WTC11 (cell line): ENCODE results near the gene TRA2A. TPM values are rescaled to one million over a fixed set of nuclear protein-coding genes. Genes with fewer than 3 reads are reported as not detected.

ENCODE experiments used
- ATAC-seq: fragments of 200-7000 bp; cut with Tn5 transposase; 2 replicates; pipeline ENCODE4 v1.10.0; 2021; ENCODE audit warnings: mild to moderate bottlenecking, moderate library complexity
- CTCF ChIA-PET: fragments of 300-600 bp; sonication (Branson Sonifier 250); formaldehyde crosslinking; loops from one replicate; lab custom pipeline; 2021; ENCODE audit warnings: antibody characterized with exemption; lab: Charles Lee
- POLR2A ChIA-PET: fragments of 350-600 bp; sonication (Branson Sonifier 250); formaldehyde crosslinking; loops from one replicate; lab custom pipeline; 2021; ENCODE audit warnings: antibody characterized with exemption; lab: Charles Lee
- DNase-seq: peaks from one replicate; pipeline ENCODE4 v3.0.0; 2021; ENCODE audit warnings: low spot score
- H3K27ac Mint-ChIP-seq: 2 replicates; pipeline ENCODE4 v1.8.0; 2021; ENCODE audit warnings: mixed read lengths
- H3K27me3 Mint-ChIP-seq: 2 replicates; pipeline ENCODE4 v1.8.0; 2021; ENCODE audit warnings: low read depth, mild to moderate bottlenecking, moderate library complexity, mixed read lengths
- H3K36me3 Mint-ChIP-seq: 2 replicates; pipeline ENCODE4 v1.8.0; 2021; ENCODE audit warnings: mixed read lengths
- H3K4me1 Mint-ChIP-seq: 2 replicates; pipeline ENCODE4 v1.8.0; 2022; ENCODE audit warnings: mixed read lengths
- H3K4me3 Mint-ChIP-seq: 2 replicates; pipeline ENCODE4 v1.8.0; 2021; ENCODE audit warnings: mild to moderate bottlenecking, moderate library complexity, mixed read lengths
- H3K9me3 Mint-ChIP-seq: 2 replicates; pipeline ENCODE4 v1.8.0; 2021; ENCODE audit warnings: mixed read lengths
- ATF1 ChIP-seq: sonication (generic); formaldehyde crosslinking; IDR thresholded peaks from 2 replicates; pipeline ENCODE4 v1.8.1; 2023; ENCODE audit warnings: mild to moderate bottlenecking, moderate library complexity, missing genetic modification reagents
- CREB1 ChIP-seq: sonication (generic); formaldehyde crosslinking; IDR thresholded peaks from 2 replicates; pipeline ENCODE4 v1.8.0; 2023; ENCODE audit warnings: mild to moderate bottlenecking, missing genetic modification reagents
- EMX1 ChIP-seq: fragments of 250-450 bp; sonication (Bioruptor Pico); IDR thresholded peaks from 2 replicates; pipeline ENCODE4 v1.8.0; 2021; ENCODE audit warnings: mild to moderate bottlenecking
- ETV6 ChIP-seq: sonication (generic); formaldehyde crosslinking; IDR thresholded peaks from 2 replicates; pipeline ENCODE4 v1.8.1; 2022; ENCODE audit warnings: mild to moderate bottlenecking, missing genetic modification reagents
- JAZF1 ChIP-seq: fragments of 250-450 bp; sonication (Bioruptor Pico); IDR thresholded peaks from 2 replicates; pipeline ENCODE4 v1.9.0; 2021; ENCODE audit warnings: moderate library complexity, mild to moderate bottlenecking, inconsistent platforms
- JUN ChIP-seq: sonication (generic); formaldehyde crosslinking; IDR thresholded peaks from 2 replicates; pipeline ENCODE4 v1.8.0; 2023; ENCODE audit warnings: mild to moderate bottlenecking, missing genetic modification reagents
- MAX ChIP-seq: sonication (generic); formaldehyde crosslinking; IDR thresholded peaks from 2 replicates; pipeline ENCODE4 v1.8.0; 2022; ENCODE audit warnings: mild to moderate bottlenecking, missing genetic modification reagents
- NFATC4 ChIP-seq: fragments of 250-450 bp; sonication (Bioruptor Pico); IDR thresholded peaks from 2 replicates; pipeline ENCODE4 v1.9.0; 2021; ENCODE audit warnings: mild to moderate bottlenecking
- NR3C1 ChIP-seq: sonication (generic); formaldehyde crosslinking; conservative IDR thresholded peaks from 2 replicates; pipeline ENCODE4 v1.8.1; 2023; ENCODE audit warnings: low read depth, mild to moderate bottlenecking, missing genetic modification reagents
- PREB ChIP-seq: sonication (generic); formaldehyde crosslinking; IDR thresholded peaks from 2 replicates; pipeline ENCODE4 v1.8.1; 2022; ENCODE audit warnings: mild to moderate bottlenecking, missing genetic modification reagents, moderate library complexity, borderline replicate concordance
- RELA ChIP-seq: sonication (generic); formaldehyde crosslinking; IDR thresholded peaks from 2 replicates; pipeline ENCODE4 v1.8.1; 2022; ENCODE audit warnings: missing genetic modification reagents, mild to moderate bottlenecking, borderline replicate concordance
- SMAD3 ChIP-seq: sonication (generic); formaldehyde crosslinking; IDR thresholded peaks from 2 replicates; pipeline ENCODE4 v1.8.0; 2022; ENCODE audit warnings: missing genetic modification reagents, mild to moderate bottlenecking, borderline replicate concordance
- SMAD4 ChIP-seq: sonication (generic); formaldehyde crosslinking; IDR thresholded peaks from 2 replicates; pipeline ENCODE4 v1.8.0; 2022; ENCODE audit warnings: mild to moderate bottlenecking, missing genetic modification reagents
- TP53 ChIP-seq: sonication (generic); formaldehyde crosslinking; IDR thresholded peaks from 2 replicates; pipeline ENCODE4 v1.8.1; 2023; ENCODE audit warnings: mild to moderate bottlenecking, missing genetic modification reagents
- ZBTB21 ChIP-seq: sonication (generic); formaldehyde crosslinking; IDR thresholded peaks from 2 replicates; pipeline ENCODE4 v1.8.1; 2023; ENCODE audit warnings: mild to moderate bottlenecking, missing genetic modification reagents, borderline replicate concordance
- ZBTB43 ChIP-seq: sonication (generic); formaldehyde crosslinking; IDR thresholded peaks from 2 replicates; pipeline ENCODE4 v1.8.1; 2023; ENCODE audit warnings: mild to moderate bottlenecking, missing genetic modification reagents
- ZNF138 ChIP-seq: sonication (generic); formaldehyde crosslinking; conservative IDR thresholded peaks from 2 replicates; pipeline ENCODE4 v1.8.1; 2022; ENCODE audit warnings: mild to moderate bottlenecking, moderate library complexity, missing genetic modification reagents
- ZNF281 ChIP-seq: sonication (generic); formaldehyde crosslinking; IDR thresholded peaks from 2 replicates; pipeline ENCODE4 v1.8.0; 2023; ENCODE audit warnings: mild to moderate bottlenecking, missing genetic modification reagents
- total RNA-seq: library from RNA; stranded (reverse); gene quantifications from 3 replicates; pipeline ENCODE4 v1.2.3, GENCODE V29; 2021
- TF ChIP-seq, protein P1 (sequence below): sonication (generic); formaldehyde crosslinking; IDR thresholded peaks from 2 replicates; pipeline ENCODE4 v1.8.0; 2022; ENCODE audit warnings: mild to moderate bottlenecking, missing genetic modification reagents
- TF ChIP-seq, protein P2 (sequence below): sonication (generic); formaldehyde crosslinking; IDR thresholded peaks from 2 replicates; pipeline ENCODE4 v1.8.1; 2023; ENCODE audit warnings: mild to moderate bottlenecking, missing genetic modification reagents, borderline replicate concordance

TRA2A gene
- total RNA-seq, 1 experiment from 2014 or later, result 110 TPM

DNA sequence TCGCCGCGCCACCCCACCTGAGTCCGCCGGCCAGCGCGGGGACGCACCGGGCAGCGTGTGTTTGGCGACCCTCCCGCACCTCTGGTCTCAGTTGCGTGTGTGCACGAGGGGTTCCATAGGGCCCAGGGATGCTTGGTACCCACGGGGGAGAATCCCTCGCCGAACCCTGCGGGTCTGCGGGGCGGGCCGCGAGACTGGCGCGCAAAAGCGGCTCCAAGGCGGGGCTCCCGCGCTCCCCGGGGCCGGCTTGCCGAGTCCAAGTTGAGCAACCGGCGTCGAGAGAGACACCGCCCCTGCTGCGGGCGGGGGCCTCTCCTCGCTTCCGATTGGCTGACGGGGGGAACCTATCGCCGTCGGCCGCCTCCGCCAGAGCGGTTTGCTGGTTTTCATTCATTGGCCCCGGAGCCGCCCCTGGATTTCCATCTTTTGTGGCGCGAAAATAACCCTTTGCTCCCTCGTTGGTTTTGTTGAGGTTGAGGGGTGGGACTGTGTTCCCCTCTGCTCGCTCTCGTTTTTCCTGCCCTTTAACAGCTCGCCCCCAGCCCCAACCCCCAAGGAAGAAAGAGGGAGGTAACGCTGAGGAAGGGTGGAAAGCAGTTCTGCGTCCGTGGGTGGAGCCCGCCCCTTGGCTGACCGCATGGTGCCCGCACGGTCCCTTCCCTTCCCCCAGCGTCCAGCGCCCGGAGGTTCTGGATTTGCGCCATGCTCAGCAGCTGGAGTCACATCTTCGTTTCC lies 57.5 kb downstream of the TRA2A start (continued):
- TF ChIP-seq, protein P1, sequence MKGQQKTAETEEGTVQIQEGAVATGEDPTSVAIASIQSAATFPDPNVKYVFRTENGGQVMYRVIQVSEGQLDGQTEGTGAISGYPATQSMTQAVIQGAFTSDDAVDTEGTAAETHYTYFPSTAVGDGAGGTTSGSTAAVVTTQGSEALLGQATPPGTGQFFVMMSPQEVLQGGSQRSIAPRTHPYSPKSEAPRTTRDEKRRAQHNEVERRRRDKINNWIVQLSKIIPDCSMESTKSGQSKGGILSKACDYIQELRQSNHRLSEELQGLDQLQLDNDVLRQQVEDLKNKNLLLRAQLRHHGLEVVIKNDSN (CRISPR knock-in tag), result peak; percentile 53
- TF ChIP-seq, protein P2, sequence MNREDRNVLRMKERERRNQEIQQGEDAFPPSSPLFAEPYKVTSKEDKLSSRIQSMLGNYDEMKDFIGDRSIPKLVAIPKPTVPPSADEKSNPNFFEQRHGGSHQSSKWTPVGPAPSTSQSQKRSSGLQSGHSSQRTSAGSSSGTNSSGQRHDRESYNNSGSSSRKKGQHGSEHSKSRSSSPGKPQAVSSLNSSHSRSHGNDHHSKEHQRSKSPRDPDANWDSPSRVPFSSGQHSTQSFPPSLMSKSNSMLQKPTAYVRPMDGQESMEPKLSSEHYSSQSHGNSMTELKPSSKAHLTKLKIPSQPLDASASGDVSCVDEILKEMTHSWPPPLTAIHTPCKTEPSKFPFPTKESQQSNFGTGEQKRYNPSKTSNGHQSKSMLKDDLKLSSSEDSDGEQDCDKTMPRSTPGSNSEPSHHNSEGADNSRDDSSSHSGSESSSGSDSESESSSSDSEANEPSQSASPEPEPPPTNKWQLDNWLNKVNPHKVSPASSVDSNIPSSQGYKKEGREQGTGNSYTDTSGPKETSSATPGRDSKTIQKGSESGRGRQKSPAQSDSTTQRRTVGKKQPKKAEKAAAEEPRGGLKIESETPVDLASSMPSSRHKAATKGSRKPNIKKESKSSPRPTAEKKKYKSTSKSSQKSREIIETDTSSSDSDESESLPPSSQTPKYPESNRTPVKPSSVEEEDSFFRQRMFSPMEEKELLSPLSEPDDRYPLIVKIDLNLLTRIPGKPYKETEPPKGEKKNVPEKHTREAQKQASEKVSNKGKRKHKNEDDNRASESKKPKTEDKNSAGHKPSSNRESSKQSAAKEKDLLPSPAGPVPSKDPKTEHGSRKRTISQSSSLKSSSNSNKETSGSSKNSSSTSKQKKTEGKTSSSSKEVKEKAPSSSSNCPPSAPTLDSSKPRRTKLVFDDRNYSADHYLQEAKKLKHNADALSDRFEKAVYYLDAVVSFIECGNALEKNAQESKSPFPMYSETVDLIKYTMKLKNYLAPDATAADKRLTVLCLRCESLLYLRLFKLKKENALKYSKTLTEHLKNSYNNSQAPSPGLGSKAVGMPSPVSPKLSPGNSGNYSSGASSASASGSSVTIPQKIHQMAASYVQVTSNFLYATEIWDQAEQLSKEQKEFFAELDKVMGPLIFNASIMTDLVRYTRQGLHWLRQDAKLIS, result peak; percentile 90; the same call in 1 of the 2 replicates
- TF ChIP-seq ZBTB43 (CRISPR knock-in tag) (0 out of 2 replicates have a peak, but pooled peaks have one; percentile 18), PREB (CRISPR knock-in tag) (peak; percentile 87; the same call in 1 of the 2 replicates), NR3C1 (no peak), JAZF1 (CRISPR knock-in tag) (no peak), ZNF281 (CRISPR knock-in tag) (peak; percentile 88), SMAD4 (CRISPR knock-in tag) (0 out of 2 replicates have a peak, but pooled peaks have one; percentile 80), JUN (peak; percentile 75; the same call in 1 of the 2 replicates), ZBTB21 (CRISPR knock-in tag) (no peak; the same call in 1 of the 2 replicates), NFATC4 (0 out of 2 replicates have a peak, but pooled peaks have one; percentile 38), CREB1 (CRISPR knock-in tag) (peak; percentile 80), RELA (CRISPR knock-in tag) (peak; percentile 82; the same call in 1 of the 2 replicates), SMAD3 (CRISPR knock-in tag) (peak; percentile 58; the same call in 1 of the 2 replicates), MAX (CRISPR knock-in tag) (peak; percentile 94), ZNF138 (no peak; the same call in 1 of the 2 replicates)

DNA sequence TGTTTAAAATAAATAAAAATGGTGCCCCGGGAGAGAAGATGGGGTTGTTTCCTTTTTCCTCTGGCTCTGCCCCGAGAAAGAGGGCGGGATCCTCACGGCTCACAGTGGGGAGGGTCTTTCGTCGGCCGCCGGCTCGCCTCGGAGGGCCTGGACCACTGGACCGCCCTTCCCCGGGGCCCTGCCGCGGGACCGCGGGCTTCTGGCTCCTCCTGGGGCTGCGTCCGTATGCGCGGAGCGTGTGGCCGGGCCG lies 58.0 kb downstream of the TRA2A start:
- ATAC-seq, result peak; percentile 7
- POLR2A ChIA-PET, result interaction anchor here (1.5 kb wide), 1 partner anchor 11 kb away, joined by 5 read pairs; no protein-coding TSS in a partner anchor
- H3K4me1 Mint-ChIP-seq, result peaks cover 29% of the 10 kb centered on the region
- peak overlapping the region; percentile 98 for H3K4me3 Mint-ChIP-seq
- DNase-seq, result peak; percentile 63
- H3K36me3 Mint-ChIP-seq, result peaks cover 3% of the 10 kb centered on the region; the same call in 1 of the 2 replicates
- H3K27me3 Mint-ChIP-seq, result no peaks in the 10 kb centered on the region
- no peaks in the 10 kb centered on the region for H3K9me3 Mint-ChIP-seq
- H3K27ac Mint-ChIP-seq, result no peak overlapping the region
- CTCF ChIA-PET, result no interaction called here
- TF ChIP-seq ETV6, result no peak
- TF ChIP-seq NFATC4, result peak; percentile 81; the same call in 1 of the 2 replicates
- peak; percentile 82; the same call in 1 of the 2 replicates for TF ChIP-seq ZBTB21 (CRISPR knock-in tag)
- no peak for TF ChIP-seq EMX1 (CRISPR knock-in tag)
- peak; percentile 93; the same call in 1 of the 2 replicates for TF ChIP-seq ATF1 (CRISPR knock-in tag)
- TF ChIP-seq TP53 (CRISPR knock-in tag), result 0 out of 2 replicates have a peak, but pooled peaks have one; percentile 27
- TF ChIP-seq, protein P2, result peak; percentile 96; the same call in 1 of the 2 replicates
